Endothelial cell of umbilical vein (primary cell): Measurements from ENCODE around the gene LRRK2. TPM values are rescaled to one million over a fixed set of nuclear protein-coding genes. Genes with fewer than 3 reads are reported as not detected.

Source experiments
- BruUV-seq: library from RNA; stranded (reverse); fragments of 400-500 nt; replicated peaks from 2 replicates; lab custom pipeline; 2021; lab: Mats Ljungman, UMichigan
- CTCF ChIA-PET: fragments of 300-600, 350-600 bp; sonication (Branson Sonifier 250); formaldehyde crosslinking; loops from one replicate; lab custom pipeline; 2021; ENCODE audit warnings: antibody characterized with exemption, inconsistent platforms; lab: Charles Lee
- POLR2A ChIA-PET: fragments of 300-600, 350-600 bp; sonication (Branson Sonifier 250); formaldehyde crosslinking; loops from one replicate; lab custom pipeline; 2021; ENCODE audit warnings: antibody characterized with exemption, inconsistent platforms; lab: Charles Lee
- DNase-seq: peaks from one replicate; pipeline ENCODE4 v3.0.0-alpha.2; 2011; ENCODE audit warnings: low read depth, low spot score
- FAIRE-seq: peaks from 2 replicates; lab custom pipeline; 2011; peaks lifted over from hg19 to GRCh38; lab: Jason Lieb, UNC
- H2AFZ ChIP-seq: 2 replicates; pipeline ENCODE4 v1.6.0; 2012; ENCODE audit warnings: low read depth, low read length, control low read depth, inconsistent platforms
- H3K27ac ChIP-seq: 2 replicates; pipeline ENCODE4 v1.5.1; 2011; ENCODE audit warnings: low read depth, mild to moderate bottlenecking, control low read depth, low read length, moderate library complexity; ENCODE audit not compliant: insufficient read depth
- H3K27me3 ChIP-seq, 2 experiments: 2 replicates each; pipeline versions ENCODE4 v1.6.0 to v1.6.1; 2011; ENCODE audit warnings: low read length in 2 of 2, mixed read lengths in 1 of 2; ENCODE audit not compliant: control insufficient read depth in 2 of 2, insufficient read depth in 2 of 2
- H3K36me3 ChIP-seq, 2 experiments: 2 replicates in 1 of 2; 3 replicates in 1 of 2; pipeline ENCODE4 v1.5.1; 2011; ENCODE audit warnings: low read length in 2 of 2, mild to moderate bottlenecking in 1 of 2, moderate library complexity in 1 of 2; ENCODE audit not compliant: control insufficient read depth in 2 of 2, insufficient read depth in 2 of 2; ENCODE audit errors: extremely low read depth in 1 of 2
- H3K4me1 ChIP-seq: 3 replicates; pipeline ENCODE4 v1.5.1; 2011; ENCODE audit warnings: mild to moderate bottlenecking, low read length; ENCODE audit not compliant: control insufficient read depth, insufficient read depth; ENCODE audit errors: extremely low read depth
- H3K4me2 ChIP-seq: 2 replicates; pipeline ENCODE4 v1.6.1; 2011; ENCODE audit warnings: low read length, control low read depth, mixed read lengths; ENCODE audit not compliant: insufficient read depth
- H3K4me3 ChIP-seq, 3 experiments: fragments of 200-600 bp in 1 of 3; sonication (generic), shearing (Covaris generic) in 1 of 3; replicated peaks in 1 of 3; 2 replicates each; pipeline ENCODE4 v1.5.1; 2011 to 2016; ENCODE audit warnings: control low read depth in 3 of 3, low read length in 3 of 3, mild to moderate bottlenecking in 2 of 3, inconsistent platforms in 1 of 3, low read depth in 1 of 3, moderate library complexity in 1 of 3; ENCODE audit not compliant: insufficient read depth in 1 of 3
- H3K79me2 ChIP-seq: 2 replicates; pipeline ENCODE4 v1.6.0; 2012; ENCODE audit warnings: low read length, inconsistent platforms; ENCODE audit not compliant: control insufficient read depth, insufficient read depth
- H3K9ac ChIP-seq: replicated peaks from 2 replicates; pipeline ENCODE3; 2011; ENCODE audit warnings: low read length, control low read depth; ENCODE audit not compliant: insufficient read depth; ENCODE audit errors: extremely low read depth
- H3K9me1 ChIP-seq: replicated peaks from 3 replicates; pipeline ENCODE4 v1.6.0; 2011; ENCODE audit warnings: mild to moderate bottlenecking, low read length; ENCODE audit not compliant: control insufficient read depth, insufficient read depth; ENCODE audit errors: extremely low read depth
- H3K9me3 ChIP-seq: replicated peaks from 2 replicates; pipeline ENCODE4 v1.5.1; 2012; ENCODE audit warnings: low read length, inconsistent platforms; ENCODE audit not compliant: control insufficient read depth, insufficient read depth
- H4K20me1 ChIP-seq: replicated peaks from 2 replicates; pipeline ENCODE3; 2011; ENCODE audit warnings: mild to moderate bottlenecking, low read length; ENCODE audit not compliant: control insufficient read depth, insufficient read depth; ENCODE audit errors: extremely low read depth
- CTCF ChIP-seq, 2 donors: IDR thresholded peaks; 1 replicate in 1 of 2; 2 replicates in 1 of 2; pipeline ENCODE4 v1.5.1; 2011; ENCODE audit warnings: low read length in 2 of 2, mild to moderate bottlenecking in 2 of 2, moderate library complexity in 2 of 2, control low read depth in 1 of 2, inconsistent platforms in 1 of 2, low read depth in 1 of 2; ENCODE audit not compliant: insufficient read depth in 1 of 2; ENCODE audit errors: extremely low read depth in 1 of 2
- EZH2 ChIP-seq: IDR thresholded peaks from 2 replicates; pipeline ENCODE4 v1.6.1; 2012; ENCODE audit warnings: borderline replicate concordance, low read depth, mild to moderate bottlenecking, moderate library complexity, low read length, inconsistent platforms; ENCODE audit not compliant: severe bottlenecking
- GATA2 ChIP-seq: IDR thresholded peaks from 2 replicates; pipeline ENCODE4 v1.7.0; 2011; ENCODE audit warnings: low read depth, mild to moderate bottlenecking, moderate library complexity, mixed read lengths, low read length; ENCODE audit not compliant: insufficient read length, insufficient read depth
- JUN ChIP-seq: IDR thresholded peaks from 2 replicates; pipeline ENCODE4 v1.6.1; 2011; ENCODE audit warnings: borderline replicate concordance, low read depth; ENCODE audit not compliant: insufficient read length, insufficient read depth
- MAX ChIP-seq: IDR thresholded peaks from 2 replicates; pipeline ENCODE4 v1.6.1; 2011; ENCODE audit not compliant: insufficient read depth, insufficient read length
- MYC ChIP-seq: IDR thresholded peaks from one replicate; pipeline ENCODE4 v1.6.1; 2011; ENCODE audit warnings: mild to moderate bottlenecking, low read depth, low read length
- POLR2AphosphoS5 ChIP-seq: IDR thresholded peaks from 2 replicates; pipeline ENCODE4 v1.6.1; 2012; ENCODE audit warnings: low read depth, mild to moderate bottlenecking, control low read depth, low read length, moderate library complexity; ENCODE audit not compliant: insufficient read depth
- dilution Hi-C: fragments of 300-500 bp; cut with MboI; formaldehyde crosslinking; loops from one replicate; pipeline ENCODE4 v1.15.0; 2019; ENCODE audit warnings: low sequenced_read_pairs; ENCODE audit not compliant: extremely low pct_ligation_motif_present
- intact Hi-C: fragments of 100-400 bp; cut with micrococcal nuclease; formaldehyde crosslinking; loops from one replicate; pipeline ENCODE4 v1.10.0; 2022
- polyA plus RNA-seq, 4 experiments: library from polyadenylated mRNA; depleted of rRNA in 3 of 4; stranded (reverse) in 3 of 4; unstranded in 1 of 4; fragments of >200 nt; gene quantifications; 2 replicates each; pipeline versions ENCODE4 v1.2.1 to v1.2.3, GENCODE V29; 2011 to 2012; ENCODE audit warnings: missing spikeins in 1 of 4
- total RNA-seq: library from RNA; stranded (reverse); gene quantifications from 2 replicates; pipeline ENCODE4 v1.2.3, GENCODE V29; 2021

LRRK2 gene
- total and polyA plus RNA-seq, 2 donors (not counting 3 experiments of a cell fraction or from before 2014, with no cell fraction given) = 0.26 to 2.2 TPM

DNA sequence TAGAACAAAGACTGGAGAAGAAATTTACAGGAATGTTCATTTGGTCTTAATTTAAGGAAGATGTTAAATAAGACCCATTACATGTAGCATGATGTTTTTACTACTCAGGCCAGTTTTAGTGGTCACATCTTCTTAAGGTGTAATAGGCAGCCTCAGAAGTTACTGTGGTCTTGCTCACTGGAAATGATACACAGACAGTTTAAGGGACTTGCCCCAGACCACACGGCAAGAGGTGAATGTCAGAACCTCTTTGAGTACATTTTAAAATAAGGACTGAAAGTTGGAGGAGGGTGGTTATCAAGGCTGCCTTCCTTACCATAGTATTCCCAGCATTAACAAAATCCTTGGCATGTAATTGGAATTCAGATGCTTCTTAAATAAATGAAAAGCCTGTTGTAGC is 37.9 kb downstream of the LRRK2 start:
- Histone ChIP-seq H3K9me1 (no peaks in the 10 kb centered on the region), H3K9ac (no peak overlapping the region), H3K27me3 (no peaks in the 10 kb centered on the region), H3K27ac (no peak overlapping the region), H3K4me3 (no peak overlapping the region), H3K9me3 (no peaks in the 10 kb centered on the region), H4K20me1 (no peaks in the 10 kb centered on the region), H3K36me3 (no peaks in the 10 kb centered on the region), H3K4me2 (no peak overlapping the region), H3K79me2 (no peaks in the 10 kb centered on the region), H3K4me1 (no peaks in the 10 kb centered on the region), H2AFZ (no peak overlapping the region)
- TF ChIP-seq EZH2 (no peak), CTCF (IDR thresholded peaks at IDR 0.05; ENCODE audit: extremely low read depth in 1 of 2, insufficient read depth in 1 of 2, low read depth in 1 of 2, low read length in 2 of 2) (no peak), MAX (no peak), POLR2AphosphoS5 (no peak), JUN (no peak), MYC (no peak), GATA2 (no peak)
- intact Hi-C loops = no loop called here
- dilution Hi-C loops = no loop called here
- DNase-seq (no peak), FAIRE-seq (no peak)
- CTCF ChIA-PET = interaction anchor here (1.0 to 1.6 kb wide), 3 partner anchors 10 to 109 kb away, joined by 3 to 7 read pairs (median 4); no protein-coding TSS in a partner anchor
- BruUV-seq = no TSS peak
- POLR2A ChIA-PET = no interaction called here
